HG03045 (cell line): Measurements from ENCODE around the gene MSRB2.

Source experiments
- ATAC-seq: cut with Tn5 transposase; IDR thresholded peaks from one replicate; pipeline ENCODE4 v1.9.1; 2021; ENCODE audit warnings: mild to moderate bottlenecking, moderate library complexity; ENCODE audit not compliant: unreplicated experiment

MSRB2 gene

GRCh38 chr10:23110722-23111516 lies 15.5 kb downstream of the MSRB2 start:
- no peak for ATAC-seq

- no peak for ATAC-seq
Measured at GRCh38 chr10:23111517-23112286, 16.3 kb downstream of the MSRB2 start.

DNA sequence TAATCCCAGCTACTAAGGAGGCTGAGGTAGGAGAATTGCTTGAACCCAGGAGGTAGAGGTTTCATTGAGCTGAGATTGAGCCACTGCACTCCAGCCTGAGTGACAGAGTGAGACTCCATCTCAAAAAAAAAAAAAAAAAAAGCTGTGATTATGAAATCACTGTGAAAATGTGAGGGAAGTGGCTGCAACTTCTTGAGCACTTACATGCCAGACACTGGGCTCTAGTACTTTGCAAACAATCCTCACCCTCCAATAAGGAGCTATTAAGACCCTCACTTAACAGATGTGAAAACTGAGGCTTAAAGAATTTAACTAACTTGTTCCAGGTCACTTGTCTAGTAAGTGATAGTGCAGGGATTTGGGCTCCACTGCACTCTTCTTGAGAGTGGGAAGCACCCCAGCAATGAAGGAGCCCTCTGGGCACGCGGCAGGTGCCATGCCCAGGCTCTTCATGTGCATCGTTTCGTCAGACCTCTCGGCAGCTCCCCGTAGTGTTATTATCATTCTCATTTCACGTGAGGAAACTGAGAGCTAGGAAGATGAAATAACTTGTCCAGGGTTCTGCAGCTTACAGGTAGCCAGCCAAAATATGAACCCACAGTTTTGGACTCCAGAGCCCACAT lies 19.0 kb downstream of the MSRB2 start:
- ATAC-seq, result no peak

DNA sequence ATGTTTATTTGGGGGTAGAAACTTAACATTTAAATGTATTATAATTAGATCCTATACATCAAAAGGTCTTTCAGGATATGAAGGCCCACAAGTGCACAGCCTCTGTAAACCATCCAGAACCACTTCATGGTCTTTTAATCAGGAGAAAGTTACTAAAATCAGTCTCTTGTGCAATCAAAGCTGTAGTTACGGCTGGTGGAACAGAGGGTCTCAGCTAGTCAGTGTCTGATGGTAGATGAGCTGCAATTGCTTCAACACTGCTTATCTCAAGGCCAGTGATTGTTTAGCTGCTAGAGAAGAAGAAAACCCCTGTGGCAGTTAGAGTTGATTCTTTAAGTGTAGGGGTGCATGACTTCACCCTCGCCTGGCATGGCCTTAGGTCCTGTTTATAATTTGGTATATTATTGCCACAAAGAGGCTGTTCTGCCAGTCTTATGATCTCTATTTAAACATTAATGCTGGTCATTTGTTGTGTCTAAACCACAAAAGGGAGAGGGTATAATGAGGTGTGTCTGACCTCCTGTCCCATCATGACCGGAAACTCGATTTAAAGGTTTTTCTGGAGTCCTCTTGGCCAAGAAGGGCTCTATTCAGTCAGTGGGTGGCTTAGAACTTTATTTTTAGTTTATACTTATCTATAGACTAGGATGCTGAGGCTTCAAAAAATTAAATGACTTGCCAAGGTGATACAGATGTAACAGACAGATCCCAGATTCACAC lies 21.3 kb downstream of the MSRB2 start:
- no peak for ATAC-seq

DNA sequence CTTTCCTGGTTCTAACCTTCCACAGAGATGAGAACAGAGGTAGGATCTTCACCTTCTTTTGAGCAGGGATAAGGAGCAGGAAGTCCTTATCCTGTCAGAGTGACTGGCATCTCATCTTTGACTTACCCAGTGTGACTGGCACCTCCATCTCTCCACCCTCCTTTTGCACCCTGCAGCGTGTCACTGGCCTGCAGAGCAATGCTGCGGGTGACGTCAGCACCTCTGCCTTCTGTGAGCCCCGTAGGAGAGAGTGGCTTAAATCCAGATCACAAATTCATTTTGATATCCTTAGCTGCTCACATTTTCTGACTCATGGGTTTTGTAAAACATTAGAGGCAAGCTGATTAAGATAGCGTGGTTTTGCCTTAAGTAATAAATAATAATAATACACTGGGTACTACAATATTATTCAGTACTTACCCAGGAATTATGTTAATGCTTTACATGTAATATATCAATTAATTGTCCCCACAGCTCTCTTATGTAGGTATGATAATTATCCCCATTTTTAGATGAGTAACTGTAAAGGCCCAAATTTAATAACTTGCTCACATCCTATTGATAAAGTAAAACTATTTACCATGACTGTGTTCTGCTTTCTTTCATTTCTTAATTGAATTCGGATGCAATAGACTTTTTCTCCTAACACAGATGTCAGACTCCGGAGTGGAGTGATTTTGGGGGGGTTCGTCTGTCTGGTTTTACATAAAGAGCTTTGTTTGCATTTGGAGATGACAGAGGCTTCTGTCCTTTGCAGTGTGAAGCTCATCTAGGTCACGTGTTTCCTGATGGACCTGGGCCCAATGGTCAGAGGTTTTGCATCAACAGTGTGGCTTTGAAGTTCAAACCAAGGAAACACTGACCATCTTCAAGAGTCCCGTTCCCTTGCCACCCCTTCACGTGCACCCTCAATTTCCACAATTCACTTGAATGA lies 24.9 kb downstream of the MSRB2 start:
- no peak for ATAC-seq

DNA sequence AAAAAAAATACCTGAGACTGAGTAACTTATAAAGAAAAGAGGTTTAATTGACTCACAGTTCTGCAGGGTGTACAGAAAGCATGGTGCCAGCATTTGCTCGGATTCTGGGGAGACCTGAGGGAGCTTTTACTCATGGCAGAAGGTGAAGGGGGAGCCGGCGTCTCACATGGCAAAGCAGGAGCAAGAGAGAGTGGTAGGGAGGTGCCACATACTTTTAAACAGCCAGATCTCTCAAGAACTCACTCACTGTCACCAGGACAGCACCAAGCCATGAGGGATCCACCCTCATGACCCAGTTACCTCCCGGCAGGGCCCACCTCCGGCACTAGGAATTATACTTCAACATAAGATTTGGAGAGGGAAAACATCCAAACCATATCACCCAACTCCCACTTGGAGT lies 25.8 kb downstream of the MSRB2 start:
- no peak for ATAC-seq

DNA sequence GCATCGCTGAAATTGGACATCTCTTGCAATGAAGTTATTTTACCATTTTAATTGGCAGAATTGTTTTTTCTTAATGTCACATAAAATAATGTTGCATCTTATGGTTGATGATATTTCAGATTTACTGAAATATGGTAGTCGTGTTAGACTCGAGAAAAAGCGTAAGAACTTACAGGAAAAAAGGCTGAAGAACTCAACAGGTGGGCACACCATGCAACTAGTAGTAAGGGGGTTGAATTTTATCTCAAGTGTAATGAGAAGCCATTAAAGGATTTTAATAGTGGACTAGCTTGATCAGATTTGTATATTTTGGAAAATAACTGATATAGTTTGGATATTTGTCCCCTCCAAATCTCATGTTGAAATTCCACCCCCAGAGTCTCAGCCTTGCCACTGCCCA lies 41.1 kb downstream of the MSRB2 start:
- no peak for ATAC-seq

DNA sequence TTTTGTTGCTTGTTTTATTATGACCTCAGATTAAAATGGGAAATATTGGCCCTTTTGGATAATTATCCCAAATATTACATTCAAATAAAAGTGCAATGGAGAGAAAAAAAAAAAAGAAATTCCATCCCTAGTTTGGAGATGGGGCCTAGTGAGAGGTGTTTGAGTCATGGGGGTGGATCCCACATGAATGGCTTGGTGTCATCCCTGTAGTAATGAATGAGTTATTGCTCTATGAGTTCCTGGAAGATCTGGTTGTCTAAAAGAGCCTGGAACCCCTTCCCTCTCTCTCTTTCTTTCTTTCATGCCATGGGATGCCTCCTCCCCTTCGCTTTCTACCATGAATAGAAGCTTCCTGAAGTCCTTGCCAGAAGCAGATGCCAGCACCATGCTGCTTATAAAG lies 44.3 kb downstream of the MSRB2 start:
- ATAC-seq, result no peak

- no peak for ATAC-seq
Measured at GRCh38 chr10:23141995-23142394, 46.6 kb downstream of the MSRB2 start.

DNA sequence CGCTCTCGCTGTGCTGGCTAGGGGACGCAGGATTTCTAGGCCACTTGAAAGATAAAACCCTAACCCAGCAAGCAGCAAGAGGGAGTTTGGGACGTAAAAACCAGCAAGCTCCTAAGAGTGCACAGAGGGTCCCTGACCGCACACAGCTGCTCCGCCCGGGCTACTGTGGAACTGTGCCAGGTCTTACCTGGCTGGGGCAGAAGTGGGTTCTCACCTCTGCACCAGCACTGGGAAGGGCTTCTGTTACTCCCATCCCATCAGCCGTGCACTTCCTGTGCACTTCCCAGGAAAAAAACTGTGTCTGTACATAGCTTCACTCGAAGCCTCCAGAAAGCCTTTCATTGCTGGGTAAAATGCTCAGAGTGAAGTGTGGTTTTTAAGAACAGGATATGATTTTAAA lies 50.9 kb downstream of the MSRB2 start:
- ATAC-seq, result no peak

DNA sequence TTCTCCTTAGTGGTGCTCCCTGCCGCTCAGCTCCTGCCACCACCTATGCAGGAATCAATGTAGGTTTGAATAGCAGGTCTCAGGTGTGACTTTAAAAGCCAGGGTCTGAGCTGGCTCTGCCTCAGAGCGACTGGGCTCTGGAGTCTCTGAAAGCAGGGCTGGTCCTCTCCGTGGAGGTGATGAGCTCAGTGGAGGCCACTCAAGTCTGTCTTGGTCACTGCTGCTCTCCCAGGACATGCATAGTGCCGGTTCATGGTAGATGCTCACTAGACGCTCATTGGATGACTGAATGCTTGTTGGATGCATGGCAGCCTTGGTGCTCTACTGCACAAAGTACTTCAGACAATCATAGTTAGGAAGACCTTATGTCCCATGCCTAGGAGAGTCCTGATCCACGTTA lies 51.7 kb downstream of the MSRB2 start:
- ATAC-seq, result no peak

GRCh38 chr10:23148214-23148613 lies 52.8 kb downstream of the MSRB2 start:
- ATAC-seq, result no peak

DNA sequence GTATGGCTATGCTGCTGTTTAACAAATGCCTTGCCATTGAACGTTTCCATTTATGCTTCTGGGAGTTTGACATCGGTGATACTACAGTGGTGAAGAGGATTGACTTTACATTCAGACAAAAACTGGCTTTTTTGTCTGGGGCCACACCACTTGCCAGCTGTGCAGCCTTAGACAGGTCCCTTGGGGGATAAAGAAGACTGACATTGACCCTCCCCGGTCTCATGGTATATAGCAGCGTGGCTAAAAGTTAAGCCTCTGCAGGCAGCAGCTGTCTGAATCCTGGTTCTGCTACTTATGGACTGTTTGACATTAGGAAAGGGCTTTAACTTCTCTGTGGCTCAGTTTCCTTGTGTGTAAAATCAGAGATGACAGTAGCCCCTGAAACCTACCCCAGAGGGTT lies 54.7 kb downstream of the MSRB2 start:
- ATAC-seq, result no peak

DNA sequence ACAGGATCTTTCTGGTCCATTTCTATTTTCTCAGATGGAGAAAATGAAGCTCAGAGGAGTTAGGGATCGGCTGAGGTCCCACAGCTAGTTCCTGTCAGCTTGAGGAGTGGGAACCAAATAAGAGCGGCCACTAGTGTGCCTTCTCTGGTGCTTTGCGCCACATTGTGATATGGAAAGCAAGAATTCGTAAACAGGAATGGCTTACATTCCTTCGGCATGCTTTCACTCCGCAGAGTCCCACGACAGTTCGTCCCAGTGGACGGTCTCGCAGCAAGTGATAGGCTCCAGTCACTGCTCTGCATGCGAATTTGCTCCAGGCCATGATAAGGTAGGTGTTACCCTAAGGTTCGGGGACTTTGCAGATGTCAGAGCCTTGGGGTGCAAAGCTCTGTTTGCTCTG lies 55.2 kb downstream of the MSRB2 start:
- ATAC-seq, result no peak

- no peak for ATAC-seq
Measured at GRCh38 chr10:23151071-23151470, 55.7 kb downstream of the MSRB2 start.

GRCh38 chr10:23155169-23155568 lies 59.8 kb downstream of the MSRB2 start:
- no peak for ATAC-seq

DNA sequence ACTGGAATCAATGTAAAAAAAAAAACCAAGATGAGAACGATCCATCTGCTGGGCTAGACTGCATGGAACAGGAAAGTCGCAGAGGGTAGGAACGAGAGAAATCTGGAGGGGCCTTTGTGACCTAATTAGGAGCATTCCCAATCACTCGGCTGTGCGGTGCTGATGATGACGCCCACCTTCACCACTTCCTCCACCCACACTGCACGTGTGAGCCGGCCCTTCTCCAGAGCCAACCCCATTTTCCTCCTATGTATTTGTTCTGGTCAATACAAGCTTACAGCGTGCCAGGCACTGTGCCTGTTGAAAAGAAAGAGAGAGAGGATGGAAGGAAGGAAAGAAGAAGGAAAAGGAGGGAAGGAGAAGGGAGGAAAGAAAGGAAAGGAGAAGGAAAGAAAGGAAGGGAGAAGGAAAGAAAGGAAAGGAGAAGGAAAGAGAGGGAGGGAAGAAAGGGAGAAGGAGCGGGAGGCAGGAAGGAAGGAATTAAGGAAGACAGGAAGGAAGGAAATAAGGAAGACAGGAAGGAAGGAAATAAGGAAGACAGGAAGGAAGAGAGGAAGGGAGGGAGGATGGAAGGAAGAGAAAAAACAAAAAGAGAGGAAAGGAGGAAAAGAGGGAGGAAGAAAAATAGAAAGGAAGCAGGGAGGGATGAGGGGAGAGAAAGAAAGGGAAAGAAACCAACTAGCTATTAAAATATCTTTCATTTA lies 61.2 kb downstream of the MSRB2 start:
- ATAC-seq, result no peak

GRCh38 chr10:23157239-23157681 lies 61.9 kb downstream of the MSRB2 start:
- no peak for ATAC-seq

GRCh38 chr10:23157691-23158369 lies 62.5 kb downstream of the MSRB2 start:
- ATAC-seq, result no peak
